IPS DF 6.9 (cell line): ENCODE measurements around the gene RPL13A.

ENCODE experiments used
- DNase-seq: peaks from one replicate; pipeline ENCODE4 v3.0.0-alpha.2; 2013; ENCODE audit warnings: low read depth, low spot score
- H3K27ac ChIP-seq: one replicate; pipeline ENCODE4 v1.5.1; 2013; ENCODE audit warnings: low read length, control low read depth
- H3K27me3 ChIP-seq: 2 replicates; pipeline ENCODE4 v1.6.1; 2013; ENCODE audit warnings: mild to moderate bottlenecking, low read length; ENCODE audit not compliant: control insufficient read depth, insufficient read depth
- H3K36me3 ChIP-seq: 2 replicates; pipeline ENCODE4 v1.6.1; 2013; ENCODE audit warnings: low read length; ENCODE audit not compliant: control insufficient read depth, insufficient read depth
- H3K4me1 ChIP-seq: 2 replicates; pipeline ENCODE4 v1.6.1; 2013; ENCODE audit warnings: low read length; ENCODE audit not compliant: control insufficient read depth, insufficient read depth
- H3K4me3 ChIP-seq: 2 replicates; pipeline ENCODE4 v1.5.1; 2013; ENCODE audit warnings: mild to moderate bottlenecking, low read length
- H3K9me3 ChIP-seq: 2 replicates; pipeline ENCODE4 v1.6.1; 2013; ENCODE audit warnings: low read length, inconsistent platforms; ENCODE audit not compliant: control insufficient read depth, insufficient read depth
- WGBS: extraction: QIAGEN DNeasy Blood & Tissue Kit; methylation state at CpG from one replicate; pipeline ENCODE4 v1.1.7; 2013; ENCODE audit warnings: mixed read lengths, missing lambda C conversion rate; ENCODE audit not compliant: insufficient read length, insufficient coverage; 5-methylcytosine and 5-hydroxymethylcytosine counted together

The RPL13A gene

GRCh38 chr19:49487277-49488045 is at the start of gene RPL13A:
RPL13A (plus strand) TSS chr19:49487608; CDS start chr19:49487630, 22 bp downstream.
- no CpG with 5 or more reads among the region's 57 CpGs for WGBS
- H3K9me3 ChIP-seq, result no peaks in the 10 kb centered on the region
- H3K27ac ChIP-seq, result no peak within 1 kb of the TSS
- H3K27me3 ChIP-seq, result no peaks in the 10 kb centered on the region
- peak; percentile 100 for DNase-seq
- no peaks in the 10 kb centered on the region for H3K4me1 ChIP-seq
- peaks cover 35% of the 10 kb centered on the region for H3K36me3 ChIP-seq
- peak within 1 kb of the TSS; percentile 99 for H3K4me3 ChIP-seq

- Histone ChIP-seq H3K27me3 (peaks cover 24% of the 10 kb centered on the region; the same call in 1 of the 2 replicates), H3K4me3 (no peak overlapping the region), H3K27ac (no peak overlapping the region), H3K9me3 (no peaks in the 10 kb centered on the region), H3K4me1 (peaks cover 8% of the 10 kb centered on the region; the same call in 1 of the 2 replicates), H3K36me3 (no peaks in the 10 kb centered on the region)
- no peak for DNase-seq
- WGBS, result no CpG with 5 or more reads among the region's 6 CpGs
These were observed 49.1 kb upstream of the RPL13A start for GRCh38 chr19:49438261-49438660.

- Histone ChIP-seq H3K4me1 (peaks cover 6% of the 10 kb centered on the region; the same call in 1 of the 2 replicates), H3K27me3 (peaks cover 22% of the 10 kb centered on the region; the same call in 1 of the 2 replicates), H3K9me3 (no peaks in the 10 kb centered on the region), H3K36me3 (no peaks in the 10 kb centered on the region), H3K27ac (no peak overlapping the region), H3K4me3 (no peak overlapping the region)
- WGBS, result no CpG with 5 or more reads among the region's 6 CpGs
- no peak for DNase-seq
These were observed 47.6 kb upstream of the RPL13A start for GRCh38 chr19:49439836-49440235.

- peaks cover 22% of the 10 kb centered on the region; the same call in 1 of the 2 replicates for H3K27me3 ChIP-seq
- no peak for DNase-seq
- H3K4me3 ChIP-seq, result peak overlapping the region; percentile 18; the same call in 1 of the 2 replicates
- no peaks in the 10 kb centered on the region for H3K9me3 ChIP-seq
- H3K36me3 ChIP-seq, result no peaks in the 10 kb centered on the region
- peaks cover 6% of the 10 kb centered on the region; the same call in 1 of the 2 replicates for H3K4me1 ChIP-seq
- no peak overlapping the region for H3K27ac ChIP-seq
- WGBS, result no CpG with 5 or more reads among the region's 19 CpGs
These were observed 46.8 kb upstream of the RPL13A start for GRCh38 chr19:49440439-49441209.

GRCh38 chr19:49441210-49441959 is 46.0 kb upstream of the RPL13A start, which contains the start of gene SLC17A7:
SLC17A7 (minus strand) TSS chr19:49441527; CDS start chr19:49441379, 148 bp downstream.
- H3K27ac ChIP-seq, result no peak within 1 kb of the TSS
- peaks cover 22% of the 10 kb centered on the region; the same call in 1 of the 2 replicates for H3K27me3 ChIP-seq
- no CpG with 5 or more reads among the region's 56 CpGs for WGBS
- H3K4me3 ChIP-seq, result peak within 1 kb of the TSS; percentile 23; the same call in 1 of the 2 replicates
- H3K36me3 ChIP-seq, result no peaks in the 10 kb centered on the region
- no peaks in the 10 kb centered on the region for H3K9me3 ChIP-seq
- H3K4me1 ChIP-seq, result peaks cover 3% of the 10 kb centered on the region; the same call in 1 of the 2 replicates
- DNase-seq, result no peak

- peaks cover 22% of the 10 kb centered on the region; the same call in 1 of the 2 replicates for H3K27me3 ChIP-seq
- H3K36me3 ChIP-seq, result peaks cover 6% of the 10 kb centered on the region
- DNase-seq, result no peak
- no CpG with 5 or more reads among the region's 14 CpGs for WGBS
- no peaks in the 10 kb centered on the region; the same call in 1 of the 2 replicates for H3K4me1 ChIP-seq
- H3K27ac ChIP-seq, result no peak overlapping the region
- no peaks in the 10 kb centered on the region for H3K9me3 ChIP-seq
- peak overlapping the region; percentile 3; the same call in 1 of the 2 replicates for H3K4me3 ChIP-seq
These were observed 45.5 kb upstream of the RPL13A start for GRCh38 chr19:49441960-49442350.

- no CpG with 5 or more reads among the region's 11 CpGs for WGBS
- DNase-seq, result no peak
- H3K27ac ChIP-seq, result no peak overlapping the region
- H3K4me1 ChIP-seq, result no peaks in the 10 kb centered on the region; the same call in 1 of the 2 replicates
- no peaks in the 10 kb centered on the region for H3K9me3 ChIP-seq
- peaks cover 21% of the 10 kb centered on the region; the same call in 1 of the 2 replicates for H3K27me3 ChIP-seq
- H3K4me3 ChIP-seq, result peak overlapping the region; percentile 23; the same call in 1 of the 2 replicates
- H3K36me3 ChIP-seq, result peaks cover 7% of the 10 kb centered on the region
These were observed 45.1 kb upstream of the RPL13A start for GRCh38 chr19:49442354-49442753.

- no peaks in the 10 kb centered on the region; the same call in 1 of the 2 replicates for H3K4me1 ChIP-seq
- peak overlapping the region; percentile 51; the same call in 1 of the 2 replicates for H3K4me3 ChIP-seq
- H3K27me3 ChIP-seq, result peaks cover 19% of the 10 kb centered on the region; the same call in 1 of the 2 replicates
- DNase-seq, result peak; percentile 91
- WGBS, result no CpG with 5 or more reads among the region's 43 CpGs
- H3K27ac ChIP-seq, result no peak overlapping the region
- H3K36me3 ChIP-seq, result peaks cover 7% of the 10 kb centered on the region
- H3K9me3 ChIP-seq, result no peaks in the 10 kb centered on the region
These were observed 44.5 kb upstream of the RPL13A start for GRCh38 chr19:49442771-49443365.

GRCh38 chr19:49443366-49444099 is 43.9 kb upstream of the RPL13A start:
- H3K27me3 ChIP-seq, result peaks cover 13% of the 10 kb centered on the region; the same call in 1 of the 2 replicates
- peaks cover 7% of the 10 kb centered on the region for H3K36me3 ChIP-seq
- H3K9me3 ChIP-seq, result no peaks in the 10 kb centered on the region
- DNase-seq, result peak; percentile 96
- peak overlapping the region; percentile 51; the same call in 1 of the 2 replicates for H3K4me3 ChIP-seq
- H3K27ac ChIP-seq, result no peak overlapping the region
- no peaks in the 10 kb centered on the region; the same call in 1 of the 2 replicates for H3K4me1 ChIP-seq
- no CpG with 5 or more reads among the region's 47 CpGs for WGBS
